ENCODE data around the gene B3GAT3. TPM values are rescaled to one million over a fixed set of nuclear protein-coding genes. Genes with fewer than 3 reads are reported as not detected.
"Not testable (repeated sequence)": the region's sequence is repeated elsewhere in the genome, so short reads cannot be mapped to it uniquely, and the experiment has no call there.

B3GAT3 gene
- total RNA-seq, 2 experiments from 2014 or later, result 58.9 to 67.1 TPM

- H3K27ac Mint-ChIP-seq, result peak overlapping the region; percentile 58
- H3K27me3 Mint-ChIP-seq, result no peaks in the 10 kb centered on the region
- H3K9me3 Mint-ChIP-seq, result no peaks in the 10 kb centered on the region
- peak; percentile 33 for DNase-seq
- ChIA-PET CTCF (interaction anchor here (0.9 to 1.5 kb wide), 2 partner anchors 164 to 194 kb away, joined by 4 read pairs; no protein-coding TSS in a partner anchor), POLR2A (interaction anchor here (1.1 to 6.4 kb wide), 6 partner anchors 11 to 252 kb away, joined by 3 to 116 read pairs (median 8); partner anchors contain the start of genes EEF1G, EML3, MTA2 and ROM1)
- no peak overlapping the region for H3K4me3 Mint-ChIP-seq
- peaks cover 42% of the 10 kb centered on the region for H3K36me3 Mint-ChIP-seq (ENCODE audit: low read depth)
- H3K4me1 Mint-ChIP-seq, result peaks cover 47% of the 10 kb centered on the region
Measured at GRCh38 chr11:62588966-62589637, 32.7 kb downstream of the B3GAT3 start.

- not testable (repeated sequence) for H3K27ac Mint-ChIP-seq, H3K27me3 Mint-ChIP-seq, H3K4me3 Mint-ChIP-seq, DNase-seq, H3K9me3 Mint-ChIP-seq
- Mint-ChIP-seq H3K4me1 (peaks cover 15% of the 10 kb centered on the region), H3K36me3 (ENCODE audit: low read depth) (peaks cover 35% of the 10 kb centered on the region)
- ChIA-PET POLR2A (interaction anchor here (0.8 to 1.2 kb wide), 4 partner anchors 11 to 86 kb away, joined by 3 to 4 read pairs (median 4); partner anchors contain the start of genes C11orf98, CSKMT, EEF1G and MTA2), CTCF (interaction anchor here (2.2 kb wide), 1 partner anchor 109 kb away, joined by 6 read pairs; no protein-coding TSS in a partner anchor)
Measured at GRCh38 chr11:62585356-62585755, 36.4 kb downstream of the B3GAT3 start.

- CTCF ChIA-PET, H3K9me3 Mint-ChIP-seq: not testable (repeated sequence)
- peaks cover 41% of the 10 kb centered on the region for H3K36me3 Mint-ChIP-seq (ENCODE audit: low read depth)
Measured at GRCh38 chr11:62581735-62582134, 40.1 kb downstream of the B3GAT3 start.

GRCh38 chr11:62580959-62581715, 40.6 kb downstream of the B3GAT3 start:
- H3K36me3 Mint-ChIP-seq (ENCODE audit: low read depth), result peaks cover 44% of the 10 kb centered on the region
- H3K9me3 Mint-ChIP-seq, result no peaks in the 10 kb centered on the region
- no peak overlapping the region for H3K4me3 Mint-ChIP-seq
- peaks cover 3% of the 10 kb centered on the region for H3K4me1 Mint-ChIP-seq
- H3K27me3 Mint-ChIP-seq, result no peaks in the 10 kb centered on the region
- ChIA-PET CTCF (interaction anchor here (0.6 kb wide), 1 partner anchor 26 kb away, joined by 3 read pairs; no protein-coding TSS in a partner anchor), POLR2A (interaction anchor here (2.5 kb wide), 1 partner anchor 10 kb away, joined by 9 read pairs; the partner anchor contains the start of gene TUT1)
- no peak overlapping the region for H3K27ac Mint-ChIP-seq
- no peak for DNase-seq

More at GRCh38 chr11:62581735-62582134, 40.1 kb downstream of the B3GAT3 start:
- not testable (repeated sequence) for H3K4me1 Mint-ChIP-seq, H3K27ac Mint-ChIP-seq, H3K4me3 Mint-ChIP-seq, H3K27me3 Mint-ChIP-seq, DNase-seq
- POLR2A ChIA-PET, result interaction anchor here (2.5 kb wide), 1 partner anchor 10 kb away, joined by 9 read pairs; the partner anchor contains the start of gene TUT1

- Mint-ChIP-seq H3K4me3 (no peak overlapping the region), H3K4me1 (peaks cover 16% of the 10 kb centered on the region), H3K36me3 (ENCODE audit: low read depth) (peaks cover 51% of the 10 kb centered on the region), H3K27ac (no peak overlapping the region), H3K27me3 (no peaks in the 10 kb centered on the region), H3K9me3 (no peaks in the 10 kb centered on the region)
- ChIA-PET CTCF (no interaction called here), POLR2A (interaction anchor here (7.8 kb wide), 1 partner anchor 14 kb away, joined by 129 read pairs; the partner anchor contains the start of gene TUT1)
- DNase-seq, result no peak
Measured at GRCh38 chr11:62579252-62579651, 42.5 kb downstream of the B3GAT3 start.

- H3K27ac Mint-ChIP-seq, result no peak overlapping the region
- H3K27me3 Mint-ChIP-seq, result no peaks in the 10 kb centered on the region
- ChIA-PET POLR2A (interaction anchor here (7.8 kb wide), 1 partner anchor 14 kb away, joined by 129 read pairs; the partner anchor contains the start of gene TUT1), CTCF (no interaction called here)
- H3K4me3 Mint-ChIP-seq, result no peak overlapping the region
- no peak for DNase-seq
- no peaks in the 10 kb centered on the region for H3K9me3 Mint-ChIP-seq
- peaks cover 53% of the 10 kb centered on the region for H3K36me3 Mint-ChIP-seq (ENCODE audit: low read depth)
- peaks cover 20% of the 10 kb centered on the region for H3K4me1 Mint-ChIP-seq
Measured at GRCh38 chr11:62578541-62578940, 43.2 kb downstream of the B3GAT3 start.

GRCh38 chr11:62577046-62577714, 44.6 kb downstream of the B3GAT3 start:
- no peak for DNase-seq
- ChIA-PET CTCF (interaction anchor here (1.4 kb wide), 1 partner anchor 209 kb away, joined by 3 read pairs; no protein-coding TSS in a partner anchor), POLR2A (interaction anchor here (1.3 to 7.8 kb wide), 2 partner anchors 16 to 152 kb away, joined by 4 to 129 read pairs; partner anchors contain the start of gene TUT1)
- H3K27me3 Mint-ChIP-seq, result no peaks in the 10 kb centered on the region
- H3K9me3 Mint-ChIP-seq, result no peaks in the 10 kb centered on the region
- peaks cover 30% of the 10 kb centered on the region for H3K4me1 Mint-ChIP-seq
- H3K36me3 Mint-ChIP-seq (ENCODE audit: low read depth), result peaks cover 61% of the 10 kb centered on the region
- H3K4me3 Mint-ChIP-seq, result no peak overlapping the region
- H3K27ac Mint-ChIP-seq, result peak overlapping the region; percentile 41

- Mint-ChIP-seq H3K9me3 (no peaks in the 10 kb centered on the region), H3K4me1 (peaks cover 43% of the 10 kb centered on the region), H3K27ac (peak overlapping the region; percentile 24), H3K27me3 (no peaks in the 10 kb centered on the region), H3K4me3 (peak overlapping the region; percentile 94), H3K36me3 (ENCODE audit: low read depth) (peaks cover 65% of the 10 kb centered on the region)
- ChIA-PET POLR2A (interaction anchor here (1.3 to 7.8 kb wide), 8 partner anchors 10 to 185 kb away, joined by 3 to 130 read pairs (median 12); partner anchors contain the start of genes B3GAT3, GANAB, POLR2G and TUT1), CTCF (interaction anchor here (3.9 kb wide), 1 partner anchor 19 kb away, joined by 20 read pairs; no protein-coding TSS in a partner anchor)
- no peak for DNase-seq
Measured at GRCh38 chr11:62575837-62576236, 45.9 kb downstream of the B3GAT3 start.

GRCh38 chr11:62575156-62575555, 46.6 kb downstream of the B3GAT3 start:
- Mint-ChIP-seq H3K27ac (peak overlapping the region; percentile 91), H3K36me3 (ENCODE audit: low read depth) (peaks cover 71% of the 10 kb centered on the region), H3K4me3 (peak overlapping the region; percentile 94), H3K9me3 (no peaks in the 10 kb centered on the region), H3K4me1 (peaks cover 48% of the 10 kb centered on the region), H3K27me3 (no peaks in the 10 kb centered on the region)
- POLR2A ChIA-PET, result interaction anchor here (0.9 to 7.8 kb wide), 19 partner anchors 9 to 266 kb away, joined by 3 to 130 read pairs (median 8); partner anchors contain the start of genes B3GAT3, C11orf98, CSKMT and EML3
- CTCF ChIA-PET, result interaction anchor here (1.1 to 3.9 kb wide), 5 partner anchors 16 to 151 kb away, joined by 3 to 20 read pairs (median 5); partner anchors contain the start of gene TUT1
- no peak for DNase-seq

GRCh38 chr11:62574363-62575071, 47.3 kb downstream of the B3GAT3 start:
- peaks cover 76% of the 10 kb centered on the region for H3K36me3 Mint-ChIP-seq (ENCODE audit: low read depth)
- H3K4me3 Mint-ChIP-seq, result peak overlapping the region; percentile 94
- H3K4me1 Mint-ChIP-seq, result peaks cover 53% of the 10 kb centered on the region
- peak overlapping the region; percentile 91 for H3K27ac Mint-ChIP-seq
- no peaks in the 10 kb centered on the region for H3K27me3 Mint-ChIP-seq
- ChIA-PET POLR2A (interaction anchor here (0.9 to 7.8 kb wide), 32 partner anchors 11 to 307 kb away, joined by 3 to 130 read pairs (median 4); partner anchors contain the start of genes AHNAK, B3GAT3, C11orf98 and CSKMT), CTCF (interaction anchor here (0.9 to 3.9 kb wide), 15 partner anchors 14 to 287 kb away, joined by 3 to 20 read pairs (median 6); partner anchors contain the start of genes C11orf98, CSKMT, LBHD1 and MTA2)
- no peak for DNase-seq
- H3K9me3 Mint-ChIP-seq, result no peaks in the 10 kb centered on the region

GRCh38 chr11:62573592-62574362, 48.0 kb downstream of the B3GAT3 start, which contains the start of gene EEF1G:
Gene EEF1G, minus strand, starts transcription at chr11:62573891. Its CDS starts 49 bp downstream, at chr11:62573842.
- peak; percentile 99 for DNase-seq
- H3K36me3 Mint-ChIP-seq (ENCODE audit: low read depth), result peaks cover 80% of the 10 kb centered on the region
- peak within 1 kb of the TSS; percentile 94 for H3K4me3 Mint-ChIP-seq
- POLR2A ChIA-PET, result interaction anchor here (0.6 to 7.8 kb wide), 30 partner anchors 12 to 308 kb away, joined by 3 to 130 read pairs (median 4); partner anchors contain the start of genes AHNAK, B3GAT3, C11orf98 and CSKMT
- peaks cover 58% of the 10 kb centered on the region for H3K4me1 Mint-ChIP-seq
- H3K27me3 Mint-ChIP-seq, result no peaks in the 10 kb centered on the region
- H3K27ac Mint-ChIP-seq, result peak within 1 kb of the TSS; percentile 91
- H3K9me3 Mint-ChIP-seq, result no peaks in the 10 kb centered on the region
- CTCF ChIA-PET, result interaction anchor here (0.6 to 3.9 kb wide), 15 partner anchors 13 to 288 kb away, joined by 3 to 20 read pairs (median 6); partner anchors contain the start of genes C11orf98, CSKMT, LBHD1 and MTA2

Data from activated CD4-positive, alpha-beta memory T cell treated with anti-CD3 and anti-CD28 coated beads, Interleukin-2, amount 10 ng/mL, durations not matched to agents 7 days and 5 days (primary cell).